Neural progenitor cell (in vitro differentiated cells): ENCODE data around the gene WWOX. TPM values are rescaled to one million over a fixed set of nuclear protein-coding genes. Genes with fewer than 3 reads are reported as not detected.

Source experiments
- DNase-seq: peaks from one replicate; pipeline ENCODE4 v3.0.0-alpha.2; 2016; ENCODE audit warnings: low spot score
- H2AFZ ChIP-seq: fragments of 200-600 bp; sonication (generic); replicated peaks from 2 replicates; pipeline ENCODE4 v1.6.1; 2016; ENCODE audit warnings: antibody characterized with exemption
- H3F3A ChIP-seq: fragments of 200-600 bp; sonication (generic); 2 replicates; pipeline ENCODE4 v1.6.1; 2016; ENCODE audit warnings: antibody characterized with exemption, low read depth
- H3K27ac ChIP-seq: fragments of 200-600 bp; sonication (generic); 2 replicates; pipeline ENCODE4 v1.5.1; 2016; ENCODE audit warnings: mild to moderate bottlenecking
- H3K27me3 ChIP-seq: fragments of 200-600 bp; sonication (generic); 2 replicates; pipeline ENCODE4 v1.6.1; 2016; ENCODE audit warnings: mild to moderate bottlenecking, moderate library complexity
- H3K36me3 ChIP-seq: fragments of 200-600 bp; sonication (generic); 2 replicates; pipeline ENCODE4 v1.5.1; 2016
- H3K4me1 ChIP-seq: fragments of 200-600 bp; sonication (generic); 2 replicates; pipeline ENCODE4 v1.6.1; 2016; ENCODE audit warnings: mixed run types
- H3K4me2 ChIP-seq: fragments of 200-600 bp; sonication (generic); 2 replicates; pipeline ENCODE4 v1.6.1; 2016
- H3K4me3 ChIP-seq: fragments of 200-600 bp; sonication (generic); 2 replicates; pipeline ENCODE4 v1.5.1; 2016
- H3K79me2 ChIP-seq: fragments of 200-600 bp; sonication (generic); 2 replicates; pipeline ENCODE4 v1.6.1; 2016; ENCODE audit warnings: low read depth
- H3K9ac ChIP-seq: fragments of 200-600 bp; sonication (generic); 2 replicates; pipeline ENCODE4 v1.6.1; 2016
- H3K9me3 ChIP-seq: fragments of 200-600 bp; sonication (generic); 2 replicates; pipeline ENCODE4 v1.5.1; 2016; ENCODE audit warnings: low read depth
- H4K20me1 ChIP-seq: fragments of 200-600 bp; sonication (generic); 2 replicates; pipeline ENCODE4 v1.6.1; 2016; ENCODE audit warnings: low read depth
- H3K27ac Mint-ChIP-seq: 3 replicates; pipeline ENCODE4 v1.8.0; 2021; ENCODE audit warnings: mixed read lengths
- H3K27me3 Mint-ChIP-seq: 2 replicates; pipeline ENCODE4 v1.8.0; 2022; ENCODE audit warnings: low read depth, mild to moderate bottlenecking, inconsistent platforms, moderate library complexity, mixed read lengths; ENCODE audit not compliant: insufficient read depth
- H3K36me3 Mint-ChIP-seq: 3 replicates; pipeline ENCODE4 v1.8.0; 2021; ENCODE audit warnings: mixed read lengths
- H3K4me1 Mint-ChIP-seq: 3 replicates; pipeline ENCODE4 v1.8.0; 2021; ENCODE audit warnings: mixed read lengths
- H3K4me3 Mint-ChIP-seq: 3 replicates; pipeline ENCODE4 v1.8.0; 2021; ENCODE audit warnings: mild to moderate bottlenecking, moderate library complexity, mixed read lengths
- H3K9me3 Mint-ChIP-seq: 3 replicates; pipeline ENCODE4 v1.8.0; 2020; ENCODE audit warnings: mixed read lengths
- EZH2 ChIP-seq: fragments of 200-600 bp; sonication (generic); IDR thresholded peaks from 2 replicates; pipeline ENCODE4 v1.6.1; 2017; ENCODE audit warnings: antibody characterized with exemption, mild to moderate bottlenecking, moderate library complexity
- EZH2phosphoT487 ChIP-seq: fragments of 200-600 bp; sonication (generic); IDR thresholded peaks from 2 replicates; pipeline ENCODE4 v1.6.1; 2017; ENCODE audit warnings: antibody characterized with exemption
- total RNA-seq: library from RNA; depleted of rRNA; stranded (reverse); fragments of >200 nt; gene quantifications from 2 replicates; pipeline ENCODE4 v1.2.3, GENCODE V29; 2015; ENCODE audit warnings: low replicate concordance
- TF ChIP-seq, protein P1 (sequence below): fragments of 200-600 bp; sonication (generic); IDR thresholded peaks from 2 replicates; pipeline ENCODE4 v1.5.1; 2017; ENCODE audit warnings: antibody characterized with exemption, mild to moderate bottlenecking

WWOX gene
- total RNA-seq, 1 donor from 2014 or later = 63.7 TPM

DNA sequence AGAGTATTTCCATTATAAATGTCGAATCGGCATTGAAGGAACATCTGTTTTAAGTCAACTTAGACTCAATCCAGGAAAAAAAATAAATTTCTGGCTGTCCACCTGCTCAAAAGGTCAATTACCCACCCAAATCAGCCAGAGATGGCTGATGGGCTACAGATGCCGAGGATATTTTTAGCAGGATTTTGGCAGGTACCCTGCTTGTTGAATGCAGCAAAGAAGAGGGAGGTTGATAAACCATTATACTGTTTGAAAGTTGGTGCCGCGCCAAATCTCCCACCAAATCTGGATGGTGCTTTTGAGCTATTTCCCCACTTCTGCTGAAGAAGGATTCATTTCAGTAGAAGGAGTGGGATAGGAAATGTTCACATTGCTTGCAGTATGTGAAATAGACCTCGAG is 963.4 kb downstream of the WWOX start:
- Histone ChIP-seq H3K36me3 (no peaks in the 10 kb centered on the region), H3K4me2 (no peak overlapping the region), H3K4me3 (no peak overlapping the region), H3K27me3 (no peaks in the 10 kb centered on the region), H2AFZ (no peak overlapping the region), H4K20me1 (no peaks in the 10 kb centered on the region), H3K27ac (no peak overlapping the region), H3K9ac (no peak overlapping the region), H3F3A (no peaks in the 10 kb centered on the region), H3K4me1 (peaks cover 21% of the 10 kb centered on the region), H3K9me3 (no peaks in the 10 kb centered on the region), H3K79me2 (no peaks in the 10 kb centered on the region)
- Mint-ChIP-seq H3K27me3 (peaks cover 2% of the 10 kb centered on the region), H3K36me3 (no peaks in the 10 kb centered on the region), H3K27ac (no peak overlapping the region), H3K9me3 (no peaks in the 10 kb centered on the region), H3K4me1 (peaks cover 11% of the 10 kb centered on the region), H3K4me3 (no peak overlapping the region)
- TF ChIP-seq, protein P1, sequence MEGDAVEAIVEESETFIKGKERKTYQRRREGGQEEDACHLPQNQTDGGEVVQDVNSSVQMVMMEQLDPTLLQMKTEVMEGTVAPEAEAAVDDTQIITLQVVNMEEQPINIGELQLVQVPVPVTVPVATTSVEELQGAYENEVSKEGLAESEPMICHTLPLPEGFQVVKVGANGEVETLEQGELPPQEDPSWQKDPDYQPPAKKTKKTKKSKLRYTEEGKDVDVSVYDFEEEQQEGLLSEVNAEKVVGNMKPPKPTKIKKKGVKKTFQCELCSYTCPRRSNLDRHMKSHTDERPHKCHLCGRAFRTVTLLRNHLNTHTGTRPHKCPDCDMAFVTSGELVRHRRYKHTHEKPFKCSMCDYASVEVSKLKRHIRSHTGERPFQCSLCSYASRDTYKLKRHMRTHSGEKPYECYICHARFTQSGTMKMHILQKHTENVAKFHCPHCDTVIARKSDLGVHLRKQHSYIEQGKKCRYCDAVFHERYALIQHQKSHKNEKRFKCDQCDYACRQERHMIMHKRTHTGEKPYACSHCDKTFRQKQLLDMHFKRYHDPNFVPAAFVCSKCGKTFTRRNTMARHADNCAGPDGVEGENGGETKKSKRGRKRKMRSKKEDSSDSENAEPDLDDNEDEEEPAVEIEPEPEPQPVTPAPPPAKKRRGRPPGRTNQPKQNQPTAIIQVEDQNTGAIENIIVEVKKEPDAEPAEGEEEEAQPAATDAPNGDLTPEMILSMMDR = no peak
- TF ChIP-seq EZH2phosphoT487 = no peak
- no peak for TF ChIP-seq EZH2
- no peak for DNase-seq

DNA sequence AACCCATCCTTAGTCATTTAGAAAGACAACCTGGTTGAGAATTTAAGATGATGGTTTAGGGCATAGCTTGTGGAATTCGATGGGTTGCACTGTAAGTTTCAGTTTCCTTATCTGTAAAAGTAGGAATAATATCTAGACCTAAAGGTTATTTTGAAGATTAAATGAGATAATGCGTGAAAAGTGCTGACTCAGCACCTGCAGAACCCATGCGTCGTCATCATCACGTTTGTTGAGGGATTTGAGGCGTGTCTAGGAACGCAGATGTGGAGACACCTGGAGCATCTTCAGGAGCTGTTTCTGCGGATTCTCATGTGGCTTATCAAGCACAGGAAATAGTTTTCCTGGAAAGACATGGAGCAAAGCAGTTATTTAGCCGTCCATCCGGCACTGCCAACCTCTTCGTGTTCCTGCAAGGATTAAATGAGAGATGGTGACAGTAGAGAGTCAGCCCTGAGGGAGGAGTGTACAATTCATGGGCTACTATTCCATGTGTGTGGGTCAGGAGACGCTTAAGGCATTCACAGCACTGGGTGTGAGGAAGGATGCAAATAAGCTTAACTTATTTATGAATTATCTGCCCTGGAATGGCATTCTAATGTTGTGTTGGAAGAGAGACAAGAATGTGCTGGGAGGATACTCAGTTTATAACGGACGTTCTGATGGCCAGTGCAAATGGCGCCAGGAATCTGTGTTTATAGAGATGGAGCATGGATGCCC is 965.0 kb downstream of the WWOX start:
- peaks cover 21% of the 10 kb centered on the region for H3K4me1 ChIP-seq
- no peaks in the 10 kb centered on the region for H3K9me3 Mint-ChIP-seq
- no peak overlapping the region for H2AFZ ChIP-seq
- H3K4me3 Mint-ChIP-seq = no peak overlapping the region
- H3K36me3 Mint-ChIP-seq = no peaks in the 10 kb centered on the region
- peaks cover 16% of the 10 kb centered on the region for H3K4me1 Mint-ChIP-seq
- no peaks in the 10 kb centered on the region for H3K9me3 ChIP-seq
- no peak overlapping the region for H3K27ac Mint-ChIP-seq
- H4K20me1 ChIP-seq = no peaks in the 10 kb centered on the region
- no peak for TF ChIP-seq EZH2
- no peak for TF ChIP-seq EZH2phosphoT487
- TF ChIP-seq, protein P1 = no peak
- no peak overlapping the region for H3K27ac ChIP-seq
- H3F3A ChIP-seq = no peaks in the 10 kb centered on the region
- H3K27me3 Mint-ChIP-seq = peaks cover 4% of the 10 kb centered on the region
- no peak overlapping the region for H3K4me2 ChIP-seq
- no peaks in the 10 kb centered on the region for H3K27me3 ChIP-seq
- no peaks in the 10 kb centered on the region for H3K36me3 ChIP-seq
- no peak overlapping the region for H3K4me3 ChIP-seq
- H3K9ac ChIP-seq = no peak overlapping the region
- DNase-seq = no peak
- no peaks in the 10 kb centered on the region for H3K79me2 ChIP-seq

- no peak overlapping the region for H3K4me3 ChIP-seq
- H3K27ac ChIP-seq = no peak overlapping the region
- no peaks in the 10 kb centered on the region for H3K36me3 ChIP-seq
- no peaks in the 10 kb centered on the region for H4K20me1 ChIP-seq
- H3K27ac Mint-ChIP-seq = no peak overlapping the region
- H3K27me3 ChIP-seq = no peaks in the 10 kb centered on the region
- H3K27me3 Mint-ChIP-seq = peaks cover 4% of the 10 kb centered on the region
- H3K9me3 Mint-ChIP-seq = no peaks in the 10 kb centered on the region
- H3K4me1 Mint-ChIP-seq = peaks cover 10% of the 10 kb centered on the region
- TF ChIP-seq, protein P1 = no peak
- TF ChIP-seq EZH2phosphoT487 (no peak), EZH2 (no peak)
- no peak overlapping the region for H2AFZ ChIP-seq
- H3K4me2 ChIP-seq = peak overlapping the region; percentile 15
- H3K9ac ChIP-seq = no peak overlapping the region
- no peak overlapping the region for H3K4me3 Mint-ChIP-seq
- no peaks in the 10 kb centered on the region for H3K36me3 Mint-ChIP-seq
- peak; percentile 63 for DNase-seq
- H3F3A ChIP-seq = no peaks in the 10 kb centered on the region
- H3K4me1 ChIP-seq = peaks cover 19% of the 10 kb centered on the region
- H3K9me3 ChIP-seq = no peaks in the 10 kb centered on the region
- no peaks in the 10 kb centered on the region for H3K79me2 ChIP-seq
Observed at GRCh38 chr16:79066561-79066960, 967.1 kb downstream of the WWOX start.
